Pulmonary artery endothelial cell (primary cell): ENCODE measurements around the gene MEIOB. TPM values are rescaled to one million over a fixed set of nuclear protein-coding genes. Genes with fewer than 3 reads are reported as not detected.
"Not testable (repeated sequence)": the region's sequence is repeated elsewhere in the genome, so short reads cannot be mapped to it uniquely, and the experiment has no call there.

Source experiments
- DNase-seq: peaks from one replicate; pipeline ENCODE4 v3.0.0-alpha.2; 2011; ENCODE audit warnings: low read depth, low spot score
- total RNA-seq: library from RNA; depleted of rRNA; stranded (reverse); fragments of >200 nt; gene quantifications from 2 replicates; pipeline ENCODE4 v1.2.3, GENCODE V29; 2014

The MEIOB gene
- total RNA-seq, 1 donor from 2014 or later, result 0.40 TPM

GRCh38 chr16:1815461-1815860, 56.5 kb downstream of the MEIOB start:
- no peak for DNase-seq

GRCh38 chr16:1812732-1813163, 59.2 kb downstream of the MEIOB start:
- peak; percentile 33 for DNase-seq

- no peak for DNase-seq
Observed at GRCh38 chr16:1810536-1810935, 61.4 kb downstream of the MEIOB start.

GRCh38 chr16:1810106-1810505, 61.9 kb downstream of the MEIOB start:
- no peak for DNase-seq

GRCh38 chr16:1809281-1809801, 62.6 kb downstream of the MEIOB start:
- no peak for DNase-seq

GRCh38 chr16:1808691-1809090, 63.3 kb downstream of the MEIOB start:
- DNase-seq, result no peak

GRCh38 chr16:1807626-1808025, 64.3 kb downstream of the MEIOB start:
- DNase-seq, result no peak

GRCh38 chr16:1800701-1801100, 71.3 kb downstream of the MEIOB start:
- no peak for DNase-seq

GRCh38 chr16:1799263-1799662, 72.7 kb downstream of the MEIOB start:
- DNase-seq, result not testable (repeated sequence)

GRCh38 chr16:1794908-1795666, 76.9 kb downstream of the MEIOB start:
- no peak for DNase-seq

- no peak for DNase-seq
Observed at GRCh38 chr16:1794221-1794871, 77.6 kb downstream of the MEIOB start.

- no peak for DNase-seq
Observed at GRCh38 chr16:1793578-1794220, 78.3 kb downstream of the MEIOB start, which contains the start of gene IGFALS. TSS of gene IGFALS (minus strand) at chr16:1793705. CDS start at chr16:1793652, 53 bp downstream.

- no peak for DNase-seq
Observed at GRCh38 chr16:1792836-1793577, 79.0 kb downstream of the MEIOB start.

- no peak for DNase-seq
Observed at GRCh38 chr16:1791943-1792812, 79.8 kb downstream of the MEIOB start.

GRCh38 chr16:1791256-1791942, 80.6 kb downstream of the MEIOB start:
- no peak for DNase-seq

GRCh38 chr16:1790611-1791255, 81.2 kb downstream of the MEIOB start:
- DNase-seq, result no peak

- no peak for DNase-seq
Observed at GRCh38 chr16:1790261-1790610, 81.7 kb downstream of the MEIOB start.

- DNase-seq, result no peak
Observed at GRCh38 chr16:1789643-1790045, 82.3 kb downstream of the MEIOB start.

GRCh38 chr16:1788708-1789100, 83.3 kb downstream of the MEIOB start:
- no peak for DNase-seq
